IMR-90 (cell line): ENCODE measurements around the gene FARP1. TPM values are rescaled to one million over a fixed set of nuclear protein-coding genes. Genes with fewer than 3 reads are reported as not detected.
A peak's percentile ranks its signal among the peaks of the same experiment; 100 is the strongest.

Experiments used
- ATAC-seq: fragments of 200-7000 bp; cut with Tn5 transposase; 2 replicates; pipeline ENCODE4 v1.9.1; 2020; ENCODE audit warnings: low read depth, mild to moderate bottlenecking, moderate library complexity
- BruUV-seq: library from RNA; stranded (reverse); fragments of 400-500 nt; replicated peaks from 2 replicates; lab custom pipeline; 2021; lab: Mats Ljungman, UMichigan
- CTCF ChIA-PET: fragments of 300-600 bp; formaldehyde crosslinking; extraction: SDS; loops from one replicate; lab custom pipeline; 2021; ENCODE audit warnings: antibody characterized with exemption; lab: Yijun Ruan, JAX
- POLR2A ChIA-PET: fragments of 300-600 bp; sonication (Branson Sonifier 250); formaldehyde crosslinking; loops from one replicate; lab custom pipeline; 2022; ENCODE audit warnings: antibody characterized with exemption; ENCODE audit not compliant: unreplicated experiment; lab: Charles Lee
- DNase-seq: peaks from one replicate; pipeline ENCODE4 v3.0.0; 2013
- H2AFZ ChIP-seq: replicated peaks from 2 replicates; pipeline ENCODE3; 2013; ENCODE audit warnings: low read length, mild to moderate bottlenecking; ENCODE audit not compliant: poor library complexity
- H2AK5ac ChIP-seq: 2 replicates; pipeline ENCODE4 v1.6.1; 2013; ENCODE audit warnings: low read depth, low read length, inconsistent platforms
- H2AK9ac ChIP-seq: replicated peaks from 2 replicates; pipeline ENCODE3; 2013; ENCODE audit warnings: mild to moderate bottlenecking, low read depth, low read length, moderate library complexity; ENCODE audit not compliant: poor library complexity
- H2BK120ac ChIP-seq: 2 replicates; pipeline ENCODE4 v1.6.1; 2013; ENCODE audit warnings: low read depth, low read length, inconsistent platforms
- H2BK15ac ChIP-seq: 3 replicates; pipeline ENCODE4 v1.6.1; 2013; ENCODE audit warnings: low read depth, low read length, inconsistent platforms
- H2BK20ac ChIP-seq: 2 replicates; pipeline ENCODE4 v1.6.1; 2013; ENCODE audit warnings: low read depth, mild to moderate bottlenecking, inconsistent platforms, low read length, moderate library complexity
- H2BK5ac ChIP-seq: 2 replicates; pipeline ENCODE4 v1.6.1; 2013; ENCODE audit warnings: mild to moderate bottlenecking, low read depth, low read length, inconsistent platforms; ENCODE audit not compliant: poor library complexity, severe bottlenecking
- H3K14ac ChIP-seq: replicated peaks from 2 replicates; pipeline ENCODE4 v1.6.1; 2013; ENCODE audit warnings: low read depth, low read length, inconsistent platforms
- H3K18ac ChIP-seq: 2 replicates; pipeline ENCODE4 v1.6.1; 2013; ENCODE audit warnings: low read depth, low read length, control low read depth
- H3K23ac ChIP-seq: 2 replicates; pipeline ENCODE4 v1.6.1; 2013; ENCODE audit warnings: low read depth, low read length, inconsistent platforms
- H3K27ac ChIP-seq: 2 replicates; pipeline ENCODE4 v1.5.1; 2013; ENCODE audit warnings: mild to moderate bottlenecking, control low read depth, low read length; ENCODE audit not compliant: insufficient read depth
- H3K27me3 ChIP-seq: 2 replicates; pipeline ENCODE4 v1.6.1; 2013; ENCODE audit warnings: low read length; ENCODE audit not compliant: control insufficient read depth, insufficient read depth
- H3K36me3 ChIP-seq: 2 replicates; pipeline ENCODE4 v1.6.1; 2013; ENCODE audit warnings: low read length, mixed read lengths; ENCODE audit not compliant: control insufficient read depth, insufficient read depth
- H3K4ac ChIP-seq: 2 replicates; pipeline ENCODE4 v1.6.1; 2013; ENCODE audit warnings: low read depth, low read length, inconsistent platforms
- H3K4me1 ChIP-seq: 2 replicates; pipeline ENCODE4 v1.6.1; 2013; ENCODE audit warnings: low read length, mixed read lengths; ENCODE audit not compliant: control insufficient read depth, insufficient read depth
- H3K4me2 ChIP-seq: 2 replicates; pipeline ENCODE4 v1.6.1; 2013; ENCODE audit warnings: low read depth, mild to moderate bottlenecking, control low read depth, low read length, moderate library complexity
- H3K4me3 ChIP-seq: 2 replicates; pipeline ENCODE4 v1.5.1; 2013; ENCODE audit warnings: low read depth, mild to moderate bottlenecking, control low read depth, low read length, moderate library complexity; ENCODE audit not compliant: insufficient read depth
- H3K56ac ChIP-seq: 2 replicates; pipeline ENCODE4 v1.6.1; 2013; ENCODE audit warnings: low read length, inconsistent platforms; ENCODE audit not compliant: insufficient read depth; ENCODE audit errors: extremely low read depth
- H3K79me1 ChIP-seq, 2 experiments: 2 replicates each; pipeline ENCODE4 v1.6.1; 2013; ENCODE audit warnings: low read length in 2 of 2, inconsistent platforms in 1 of 2, low read depth in 1 of 2
- H3K9ac ChIP-seq: 2 replicates; pipeline ENCODE4 v1.6.1; 2013; ENCODE audit warnings: low read depth, low read length, control low read depth
- H3K9me1 ChIP-seq: 2 replicates; pipeline ENCODE4 v1.6.1; 2013; ENCODE audit warnings: low read length, inconsistent platforms; ENCODE audit not compliant: insufficient read depth
- H3K9me3 ChIP-seq: 2 replicates; pipeline ENCODE4 v1.6.1; 2013; ENCODE audit warnings: low read length; ENCODE audit not compliant: control insufficient read depth, insufficient read depth
- H4K20me1 ChIP-seq: 2 replicates; pipeline ENCODE4 v1.6.1; 2013; ENCODE audit warnings: low read length, inconsistent platforms; ENCODE audit not compliant: insufficient read depth
- H4K5ac ChIP-seq: 2 replicates; pipeline ENCODE4 v1.6.1; 2013; ENCODE audit warnings: mild to moderate bottlenecking, low read depth, low read length, control low read depth
- H4K8ac ChIP-seq, 2 experiments: 2 replicates each; pipeline ENCODE4 v1.6.1; 2013; ENCODE audit warnings: low read depth in 2 of 2, low read length in 2 of 2, control low read depth in 1 of 2, inconsistent platforms in 1 of 2
- H4K91ac ChIP-seq: 2 replicates; pipeline ENCODE4 v1.6.1; 2013; ENCODE audit warnings: low read depth, low read length, inconsistent platforms; ENCODE audit not compliant: insufficient read depth
- BHLHE40 ChIP-seq: fragments of 150-350 bp; IDR thresholded peaks from 2 replicates; pipeline ENCODE4 v1.6.1; 2016; ENCODE audit warnings: mild to moderate bottlenecking, low read depth, low read length
- MAFK ChIP-seq: IDR thresholded peaks from 2 replicates; pipeline ENCODE4 v1.6.1; 2012; ENCODE audit warnings: low read depth, low read length, improper control_type of control experiment
- POLR2A ChIP-seq: IDR thresholded peaks from 2 replicates; pipeline ENCODE4 v1.6.1; 2012; ENCODE audit warnings: mild to moderate bottlenecking, low read depth, low read length
- RFX5 ChIP-seq: IDR thresholded peaks from 2 replicates; pipeline ENCODE4 v1.8.0; 2012; ENCODE audit warnings: low read depth, mild to moderate bottlenecking, low read length, moderate library complexity
- WGBS, 2 experiments: methylation state at CpG; one replicate each; pipeline versions ENCODE4 v1.1.5 to v1.1.7; 2013; ENCODE audit warnings: missing lambda C conversion rate in 2 of 2; ENCODE audit not compliant: insufficient read length in 1 of 2; ENCODE audit errors: extremely low coverage in 2 of 2; 5-methylcytosine and 5-hydroxymethylcytosine counted together
- dilution Hi-C: fragments of 300-500 bp; cut with HindIII; formaldehyde crosslinking; loops from one replicate; pipeline ENCODE4 v1.14.3; 2018; ENCODE audit warnings: low sequenced_read_pairs; ENCODE audit not compliant: unreplicated experiment
- in situ Hi-C: fragments of 300-500 bp; cut with MboI; formaldehyde crosslinking; loops from 3 replicates; pipeline ENCODE4 v1.14.3; 2019; ENCODE audit warnings: low sequenced_read_pairs, inconsistent platforms, mixed read lengths
- intact Hi-C: fragments of 100-400 bp; cut with micrococcal nuclease; formaldehyde crosslinking; loops from 2 replicates; pipeline ENCODE4 v1.10.0; 2022
- polyA plus RNA-seq, 3 experiments: library from polyadenylated mRNA; depleted of rRNA; stranded (reverse); fragments of >200 nt; gene quantifications; 2 replicates each; pipeline ENCODE4 v1.2.3, GENCODE V29; 2012; ENCODE audit warnings: low replicate concordance in 1 of 3
- total RNA-seq: library from RNA; depleted of rRNA; stranded (reverse); fragments of >200 nt; gene quantifications from 2 replicates; pipeline ENCODE4 v1.2.3, GENCODE V29; 2012
- TF ChIP-seq, protein P1 (sequence below): fragments of 150-350 bp; IDR thresholded peaks from 2 replicates; pipeline ENCODE4 v1.6.1; 2016; ENCODE audit warnings: low read depth, mild to moderate bottlenecking, low read length, moderate library complexity, borderline replicate concordance

FARP1 gene
- total and polyA plus RNA-seq, 2 of the 4 experiments (the other 2 are of a cell fraction), result 39.6 to 57.0 TPM

DNA sequence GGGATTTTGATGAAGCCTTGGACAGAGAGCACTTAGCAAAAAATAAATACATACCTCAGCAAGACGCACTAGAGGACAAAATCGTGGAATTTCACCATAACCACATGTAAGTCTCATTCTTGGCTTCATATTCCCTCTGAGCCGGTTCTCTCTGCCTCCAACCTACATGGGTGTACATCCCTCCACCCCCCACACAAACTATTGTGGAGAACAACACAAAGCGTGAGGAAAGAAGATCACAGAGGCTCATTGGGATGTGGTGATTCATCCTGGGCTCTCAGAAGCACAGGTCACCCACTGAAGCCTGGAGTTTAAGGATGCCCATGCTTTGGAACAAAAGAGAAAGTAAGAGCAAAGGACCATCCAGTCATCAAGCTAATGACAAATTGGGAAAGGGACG, 241.8 kb downstream of the FARP1 start:
- peaks cover 24 to 62% of the 10 kb centered on the region in 2 experiments for H3K79me1 ChIP-seq
- no peak overlapping the region for H2AFZ ChIP-seq
- BruUV-seq, result no TSS peak
- dilution Hi-C loops (no loop called here), intact Hi-C loops (no loop called here), in situ Hi-C loops (no loop called here)
- H3K27me3 ChIP-seq, result no peaks in the 10 kb centered on the region
- no peak overlapping the region for H4K5ac ChIP-seq
- peak; percentile 63 for DNase-seq
- H2BK120ac ChIP-seq, result no peak overlapping the region
- peaks cover 24% of the 10 kb centered on the region for H3K9me1 ChIP-seq
- no peak overlapping the region for H2AK5ac ChIP-seq
- H2BK5ac ChIP-seq, result no peak overlapping the region
- no peak overlapping the region for H2AK9ac ChIP-seq
- H2BK15ac ChIP-seq, result no peak overlapping the region
- H3K4me3 ChIP-seq, result no peak overlapping the region
- ChIA-PET POLR2A (no interaction called here), CTCF (no interaction called here)
- H3K56ac ChIP-seq, result no peak overlapping the region
- H3K4me1 ChIP-seq, result peaks cover 4% of the 10 kb centered on the region
- H3K23ac ChIP-seq, result no peak overlapping the region
- H3K4ac ChIP-seq, result no peak overlapping the region
- no peak overlapping the region for H4K8ac ChIP-seq
- TF ChIP-seq BHLHE40 (0 out of 2 replicates have a peak, but pooled peaks have one; percentile 11), MAFK (no peak), POLR2A (no peak), RFX5 (no peak)
- TF ChIP-seq, protein P1, sequence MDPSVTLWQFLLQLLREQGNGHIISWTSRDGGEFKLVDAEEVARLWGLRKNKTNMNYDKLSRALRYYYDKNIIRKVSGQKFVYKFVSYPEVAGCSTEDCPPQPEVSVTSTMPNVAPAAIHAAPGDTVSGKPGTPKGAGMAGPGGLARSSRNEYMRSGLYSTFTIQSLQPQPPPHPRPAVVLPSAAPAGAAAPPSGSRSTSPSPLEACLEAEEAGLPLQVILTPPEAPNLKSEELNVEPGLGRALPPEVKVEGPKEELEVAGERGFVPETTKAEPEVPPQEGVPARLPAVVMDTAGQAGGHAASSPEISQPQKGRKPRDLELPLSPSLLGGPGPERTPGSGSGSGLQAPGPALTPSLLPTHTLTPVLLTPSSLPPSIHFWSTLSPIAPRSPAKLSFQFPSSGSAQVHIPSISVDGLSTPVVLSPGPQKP, result no peak
- H4K20me1 ChIP-seq, result peaks cover 3% of the 10 kb centered on the region; the same call in 1 of the 2 replicates
- no peak overlapping the region for H2BK20ac ChIP-seq
- H3K18ac ChIP-seq, result no peak overlapping the region
- no CpG with 5 or more reads among the region's 5 CpGs for WGBS, 2 experiments
- H3K36me3 ChIP-seq, result peaks cover 49% of the 10 kb centered on the region
- H3K4me2 ChIP-seq, result no peak overlapping the region
- H3K14ac ChIP-seq, result no peak overlapping the region
- no peak overlapping the region for H4K91ac ChIP-seq
- H3K9me3 ChIP-seq, result no peaks in the 10 kb centered on the region
- H3K9ac ChIP-seq, result no peak overlapping the region
- no peak overlapping the region for H3K27ac ChIP-seq
- ATAC-seq, result peak; percentile 85
